KMS-11 (cell line): Measurements from ENCODE around the gene LRBA.

ENCODE experiments used
- H2AFZ ChIP-seq: fragments of 200-600 bp; sonication (generic); 2 replicates; pipeline ENCODE4 v1.6.1; 2016; ENCODE audit warnings: antibody characterized with exemption, mixed run types, low read depth
- H3K27ac ChIP-seq: fragments of 200-600 bp; sonication (generic); 2 replicates; pipeline ENCODE4 v1.6.1; 2016; ENCODE audit warnings: mild to moderate bottlenecking, mixed run types
- H3K27me3 ChIP-seq: fragments of 200-600 bp; sonication (generic); 2 replicates; pipeline ENCODE4 v1.6.1; 2017; ENCODE audit warnings: mild to moderate bottlenecking, low read depth, mixed run types, moderate library complexity; ENCODE audit not compliant: insufficient read depth
- H3K36me3 ChIP-seq: fragments of 200-600 bp; sonication (generic); 2 replicates; pipeline ENCODE4 v1.6.1; 2017; ENCODE audit warnings: mild to moderate bottlenecking, mixed run types; ENCODE audit not compliant: insufficient read depth
- H3K4me1 ChIP-seq: fragments of 200-600 bp; sonication (generic); 2 replicates; pipeline ENCODE4 v1.6.1; 2016; ENCODE audit warnings: mild to moderate bottlenecking, low read depth, mixed run types; ENCODE audit not compliant: poor library complexity, severe bottlenecking
- H3K4me2 ChIP-seq: fragments of 200-600 bp; sonication (generic); 2 replicates; pipeline ENCODE4 v1.7.0; 2016; ENCODE audit warnings: mild to moderate bottlenecking, mixed run types
- H3K4me3 ChIP-seq: fragments of 200-600 bp; sonication (generic); IDR thresholded peaks from 2 replicates; pipeline ENCODE4 v1.6.1; 2017; ENCODE audit warnings: low read depth, low read length, mixed read lengths; ENCODE audit not compliant: insufficient read depth
- H3K79me2 ChIP-seq: fragments of 200-600 bp; sonication (generic); 2 replicates; pipeline ENCODE4 v1.6.1; 2016; ENCODE audit warnings: low read depth, mixed run types; ENCODE audit not compliant: insufficient read depth
- H3K9ac ChIP-seq: fragments of 200-600 bp; sonication (generic); 2 replicates; pipeline ENCODE4 v1.6.1; 2016; ENCODE audit warnings: mild to moderate bottlenecking, mixed run types
- H4K20me1 ChIP-seq: fragments of 200-600 bp; sonication (generic); 2 replicates; pipeline ENCODE4 v1.6.1; 2016; ENCODE audit warnings: mild to moderate bottlenecking, mixed run types; ENCODE audit not compliant: insufficient read depth
- TF ChIP-seq, protein P1 (sequence below): fragments of 200-600 bp; sonication (generic); conservative IDR thresholded peaks from 2 replicates; pipeline ENCODE4 v1.6.1; 2017; ENCODE audit warnings: low read depth, mild to moderate bottlenecking, antibody characterized with exemption, low read length, moderate library complexity, mixed read lengths

Gene LRBA

DNA sequence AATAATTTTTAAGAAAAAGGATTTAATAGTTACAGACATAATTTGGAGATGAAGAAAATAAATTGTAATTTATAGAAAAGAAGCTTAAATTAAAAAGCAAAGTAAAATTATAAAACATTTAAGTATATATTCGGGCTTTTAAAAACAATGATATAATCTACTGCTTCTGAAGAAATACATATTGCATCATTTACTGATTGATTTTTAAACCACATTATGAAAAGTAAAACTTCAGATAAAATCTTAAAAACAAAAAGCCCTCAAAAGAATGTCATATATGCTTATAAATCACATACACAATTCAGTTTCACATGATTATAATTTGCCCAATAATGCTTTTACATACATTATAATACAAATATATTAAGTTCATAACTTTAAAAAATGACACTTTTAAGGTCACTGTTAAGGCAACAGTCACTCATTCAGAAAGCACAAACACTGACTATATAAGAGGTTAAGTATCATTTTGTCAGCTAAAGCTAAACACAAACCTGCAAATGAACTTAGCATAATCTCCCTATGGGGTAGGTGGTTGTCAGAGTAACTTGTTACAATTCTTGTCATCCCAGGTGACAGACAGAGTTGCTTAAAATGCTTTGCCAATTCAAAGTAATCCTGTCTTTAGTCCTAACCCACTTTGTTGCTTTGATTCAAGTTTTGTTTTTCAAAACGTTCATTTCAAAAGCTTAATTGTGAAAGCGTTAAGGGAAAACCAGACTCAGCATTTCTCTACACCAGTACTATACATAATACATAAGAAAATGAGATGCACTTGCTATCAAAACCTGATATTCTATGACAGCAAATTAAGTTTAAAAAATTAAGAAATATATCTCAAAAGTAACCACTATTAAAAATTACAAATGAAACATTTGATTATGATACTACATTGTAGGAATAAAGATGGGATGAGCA is 523.7 kb downstream of the LRBA start:
- Histone ChIP-seq H3K4me3 (no peak overlapping the region), H3K27ac (peak overlapping the region; percentile 50), H3K79me2 (no peaks in the 10 kb centered on the region), H3K27me3 (no peaks in the 10 kb centered on the region), H3K9ac (no peak overlapping the region), H3K4me1 (peaks cover 37% of the 10 kb centered on the region), H2AFZ (no peak overlapping the region), H4K20me1 (no peaks in the 10 kb centered on the region), H3K36me3 (no peaks in the 10 kb centered on the region), H3K4me2 (peak overlapping the region; percentile 53)
- TF ChIP-seq, protein P1, sequence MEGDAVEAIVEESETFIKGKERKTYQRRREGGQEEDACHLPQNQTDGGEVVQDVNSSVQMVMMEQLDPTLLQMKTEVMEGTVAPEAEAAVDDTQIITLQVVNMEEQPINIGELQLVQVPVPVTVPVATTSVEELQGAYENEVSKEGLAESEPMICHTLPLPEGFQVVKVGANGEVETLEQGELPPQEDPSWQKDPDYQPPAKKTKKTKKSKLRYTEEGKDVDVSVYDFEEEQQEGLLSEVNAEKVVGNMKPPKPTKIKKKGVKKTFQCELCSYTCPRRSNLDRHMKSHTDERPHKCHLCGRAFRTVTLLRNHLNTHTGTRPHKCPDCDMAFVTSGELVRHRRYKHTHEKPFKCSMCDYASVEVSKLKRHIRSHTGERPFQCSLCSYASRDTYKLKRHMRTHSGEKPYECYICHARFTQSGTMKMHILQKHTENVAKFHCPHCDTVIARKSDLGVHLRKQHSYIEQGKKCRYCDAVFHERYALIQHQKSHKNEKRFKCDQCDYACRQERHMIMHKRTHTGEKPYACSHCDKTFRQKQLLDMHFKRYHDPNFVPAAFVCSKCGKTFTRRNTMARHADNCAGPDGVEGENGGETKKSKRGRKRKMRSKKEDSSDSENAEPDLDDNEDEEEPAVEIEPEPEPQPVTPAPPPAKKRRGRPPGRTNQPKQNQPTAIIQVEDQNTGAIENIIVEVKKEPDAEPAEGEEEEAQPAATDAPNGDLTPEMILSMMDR, result no peak

DNA sequence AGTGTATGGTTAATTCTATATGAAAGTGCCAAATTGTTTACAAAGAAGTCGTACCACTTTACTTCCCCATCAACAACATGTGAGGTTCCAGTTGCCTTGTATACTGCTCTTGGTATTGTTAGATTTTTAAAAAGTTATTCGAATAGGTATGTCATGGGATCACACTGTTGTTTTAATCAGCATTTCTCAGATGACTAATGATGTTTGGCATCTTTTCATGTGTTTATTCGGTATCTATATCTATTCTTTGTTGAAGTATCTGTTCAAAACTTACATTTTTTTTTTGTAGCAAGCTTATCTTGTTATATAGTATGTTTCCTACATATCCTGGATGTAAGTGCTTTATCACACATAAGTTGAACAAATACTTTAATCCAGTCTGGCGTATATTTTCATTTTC is 532.5 kb downstream of the LRBA start:
- Histone ChIP-seq H3K27ac (no peak overlapping the region), H4K20me1 (no peaks in the 10 kb centered on the region), H3K9ac (no peak overlapping the region), H3K4me1 (no peaks in the 10 kb centered on the region), H3K4me2 (no peak overlapping the region), H3K79me2 (no peaks in the 10 kb centered on the region), H3K4me3 (no peak overlapping the region), H3K27me3 (no peaks in the 10 kb centered on the region), H2AFZ (no peak overlapping the region), H3K36me3 (no peaks in the 10 kb centered on the region)
- TF ChIP-seq, protein P1, result no peak

- Histone ChIP-seq H3K4me3 (no peak overlapping the region), H3K4me2 (no peak overlapping the region), H3K27ac (no peak overlapping the region), H3K36me3 (no peaks in the 10 kb centered on the region), H3K79me2 (no peaks in the 10 kb centered on the region), H3K27me3 (no peaks in the 10 kb centered on the region), H2AFZ (no peak overlapping the region), H3K4me1 (no peaks in the 10 kb centered on the region), H3K9ac (no peak overlapping the region), H4K20me1 (no peaks in the 10 kb centered on the region)
- TF ChIP-seq, protein P1, result no peak
These were observed 535.4 kb downstream of the LRBA start for GRCh38 chr4:150479657-150480056.

DNA sequence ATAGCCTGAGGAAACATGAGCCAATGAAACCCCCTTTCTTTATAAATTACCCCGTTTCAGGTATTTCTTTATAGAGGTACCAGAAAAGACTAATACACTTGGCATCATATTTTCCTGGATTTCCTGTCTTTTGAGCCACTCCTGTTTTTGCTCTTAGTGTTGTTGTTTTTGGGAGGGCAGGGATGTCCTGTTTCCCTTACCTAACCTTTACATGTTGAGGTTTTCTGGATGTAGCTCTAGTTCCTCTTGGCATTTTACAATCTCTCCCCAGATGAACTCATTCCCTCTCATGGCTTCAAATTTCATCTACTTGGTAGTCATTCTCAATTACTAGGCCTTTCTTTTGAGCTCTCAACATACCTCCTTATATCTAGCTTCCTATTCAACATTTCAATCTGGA is 537.2 kb downstream of the LRBA start:
- Histone ChIP-seq H3K36me3 (no peaks in the 10 kb centered on the region), H3K27me3 (no peaks in the 10 kb centered on the region), H3K4me3 (no peak overlapping the region), H3K27ac (no peak overlapping the region), H3K9ac (no peak overlapping the region), H2AFZ (no peak overlapping the region), H3K4me2 (no peak overlapping the region), H3K4me1 (no peaks in the 10 kb centered on the region), H3K79me2 (no peaks in the 10 kb centered on the region), H4K20me1 (no peaks in the 10 kb centered on the region)
- TF ChIP-seq, protein P1, result no peak
